Measurements from ENCODE around the gene RUNX3.

- no peak for TF ChIP-seq CTCF (IDR thresholded peaks at IDR 0.05)
- no peak for TF ChIP-seq POLR2A (IDR thresholded peaks at IDR 0.05)
- TF ChIP-seq EP300 (IDR thresholded peaks at IDR 0.05): no peak
These were observed 79.7 kb downstream of the RUNX3 start for GRCh38 chr1:24850328-24850920.

Data from sigmoid colon (tissue), 4 donors.